OCI-LY7 (cell line): ENCODE data around the gene TTLL9. TPM values are rescaled to one million over a fixed set of nuclear protein-coding genes. Genes with fewer than 3 reads are reported as not detected.

Experiments
- BruUV-seq: library from RNA; stranded (reverse); fragments of 400-500 nt; replicated peaks from 2 replicates; lab custom pipeline; 2021; lab: Mats Ljungman, UMichigan
- CTCF ChIA-PET: fragments of 300-600 bp; sonication (Branson Sonifier 250); formaldehyde crosslinking; loops from one replicate; lab custom pipeline; 2022; ENCODE audit warnings: antibody characterized with exemption; ENCODE audit not compliant: unreplicated experiment; lab: Charles Lee
- POLR2A ChIA-PET: fragments of 300-600 bp; sonication (Branson Sonifier 250); formaldehyde crosslinking; loops from one replicate; lab custom pipeline; 2022; ENCODE audit warnings: antibody characterized with exemption; lab: Charles Lee
- DNase-seq: peaks from one replicate; pipeline ENCODE4 v3.0.0-alpha.2; 2015; ENCODE audit warnings: low spot score
- H2AFZ ChIP-seq: fragments of 200-600 bp; sonication (generic), shearing (Covaris generic); 2 replicates; pipeline ENCODE4 v1.6.1; 2014; ENCODE audit warnings: mild to moderate bottlenecking, antibody characterized with exemption, low read length, moderate library complexity
- H3K27ac ChIP-seq: fragments of 200-600 bp; sonication (generic); 2 replicates; pipeline ENCODE4 v1.5.1; 2014; ENCODE audit warnings: mixed run types, low read depth, mild to moderate bottlenecking, moderate library complexity, low read length, inconsistent platforms; ENCODE audit not compliant: poor library complexity, severe bottlenecking
- H3K36me3 ChIP-seq: fragments of 200-600 bp; sonication (generic); 2 replicates; pipeline ENCODE4 v1.6.1; 2014; ENCODE audit warnings: mild to moderate bottlenecking, antibody characterized with exemption, low read length, moderate library complexity, mixed read lengths; ENCODE audit not compliant: insufficient read depth
- H3K4me1 ChIP-seq: fragments of 200-600 bp; sonication (generic); 2 replicates; pipeline ENCODE4 v1.5.1; 2014; ENCODE audit warnings: mild to moderate bottlenecking, low read length; ENCODE audit not compliant: insufficient read depth, poor library complexity, severe bottlenecking
- H3K4me2 ChIP-seq: fragments of 200-600 bp; sonication (generic); 2 replicates; pipeline ENCODE4 v1.6.1; 2014; ENCODE audit warnings: mild to moderate bottlenecking, low read length
- H3K4me3 ChIP-seq: fragments of 200-600 bp; sonication (generic); 2 replicates; pipeline ENCODE4 v1.5.1; 2014; ENCODE audit warnings: mild to moderate bottlenecking, low read depth, low read length; ENCODE audit not compliant: poor library complexity, severe bottlenecking
- H3K79me2 ChIP-seq: fragments of 200-600 bp; sonication (generic); 2 replicates; pipeline ENCODE4 v1.6.1; 2016; ENCODE audit warnings: low read depth, mild to moderate bottlenecking, low read length, moderate library complexity, mixed read lengths; ENCODE audit not compliant: insufficient read depth
- H3K9me2 ChIP-seq: fragments of 200-600 bp; sonication (generic); 2 replicates; pipeline ENCODE4 v1.6.1; 2016; ENCODE audit warnings: mild to moderate bottlenecking, low read length, mixed read lengths; ENCODE audit not compliant: insufficient read depth
- H3K9me3 ChIP-seq: fragments of 200-600 bp; sonication (generic); 2 replicates; pipeline ENCODE4 v1.6.1; 2014; ENCODE audit warnings: mild to moderate bottlenecking, mixed run types, low read length, mixed read lengths
- H4K20me1 ChIP-seq: fragments of 200-600 bp; sonication (generic); 2 replicates; pipeline ENCODE4 v1.6.1; 2014; ENCODE audit warnings: mild to moderate bottlenecking, antibody characterized with exemption, low read length, moderate library complexity, mixed read lengths; ENCODE audit not compliant: insufficient read depth
- EZH2phosphoT487 ChIP-seq: fragments of 200-600 bp; sonication (generic); IDR thresholded peaks from 2 replicates; pipeline ENCODE4 v1.6.1; 2018; ENCODE audit warnings: low read depth, borderline replicate concordance, mild to moderate bottlenecking, mixed run types, antibody characterized with exemption, low read length, moderate library complexity, mixed read lengths
- intact Hi-C: fragments of 100-400 bp; cut with micrococcal nuclease; formaldehyde crosslinking; loops from one replicate; pipeline ENCODE4 v1.10.0; 2022; ENCODE audit not compliant: unreplicated experiment
- total RNA-seq, 2 experiments: library from RNA; depleted of rRNA in 1 of 2; stranded (reverse); fragments of >200 nt in 1 of 2; shearing (Covaris generic) in 1 of 2; gene quantifications; 2 replicates each; pipeline ENCODE4 v1.2.3, GENCODE V29; 2014 to 2022
- TF ChIP-seq, protein P1 (sequence below): fragments of 200-600 bp; sonication (generic); conservative IDR thresholded peaks from 2 replicates; pipeline ENCODE4 v1.5.1; 2014; ENCODE audit warnings: mild to moderate bottlenecking, antibody characterized with exemption, low read length, moderate library complexity, mixed read lengths

The TTLL9 gene
- total RNA-seq, 2 experiments from 2014 or later = not detected

GRCh38 chr20:31824125-31824485 lies 46.3 kb upstream of the TTLL9 start:
- no peaks in the 10 kb centered on the region for H3K79me2 ChIP-seq
- no peak overlapping the region for H3K27ac ChIP-seq
- no peaks in the 10 kb centered on the region for H3K36me3 ChIP-seq
- ChIA-PET CTCF (no interaction called here), POLR2A (no interaction called here)
- no TSS peak for BruUV-seq
- intact Hi-C loops = loop anchor here (10.0 kb wide), 1 partner anchor 631 kb away; no protein-coding TSS in a partner anchor
- H3K4me1 ChIP-seq = no peaks in the 10 kb centered on the region
- no peaks in the 10 kb centered on the region for H3K9me3 ChIP-seq
- no peak for DNase-seq
- TF ChIP-seq, protein P1, sequence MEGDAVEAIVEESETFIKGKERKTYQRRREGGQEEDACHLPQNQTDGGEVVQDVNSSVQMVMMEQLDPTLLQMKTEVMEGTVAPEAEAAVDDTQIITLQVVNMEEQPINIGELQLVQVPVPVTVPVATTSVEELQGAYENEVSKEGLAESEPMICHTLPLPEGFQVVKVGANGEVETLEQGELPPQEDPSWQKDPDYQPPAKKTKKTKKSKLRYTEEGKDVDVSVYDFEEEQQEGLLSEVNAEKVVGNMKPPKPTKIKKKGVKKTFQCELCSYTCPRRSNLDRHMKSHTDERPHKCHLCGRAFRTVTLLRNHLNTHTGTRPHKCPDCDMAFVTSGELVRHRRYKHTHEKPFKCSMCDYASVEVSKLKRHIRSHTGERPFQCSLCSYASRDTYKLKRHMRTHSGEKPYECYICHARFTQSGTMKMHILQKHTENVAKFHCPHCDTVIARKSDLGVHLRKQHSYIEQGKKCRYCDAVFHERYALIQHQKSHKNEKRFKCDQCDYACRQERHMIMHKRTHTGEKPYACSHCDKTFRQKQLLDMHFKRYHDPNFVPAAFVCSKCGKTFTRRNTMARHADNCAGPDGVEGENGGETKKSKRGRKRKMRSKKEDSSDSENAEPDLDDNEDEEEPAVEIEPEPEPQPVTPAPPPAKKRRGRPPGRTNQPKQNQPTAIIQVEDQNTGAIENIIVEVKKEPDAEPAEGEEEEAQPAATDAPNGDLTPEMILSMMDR = no peak
- TF ChIP-seq EZH2phosphoT487 = no peak
- no peaks in the 10 kb centered on the region for H3K9me2 ChIP-seq
- H2AFZ ChIP-seq = no peak overlapping the region
- no peak overlapping the region for H3K4me2 ChIP-seq
- no peaks in the 10 kb centered on the region for H4K20me1 ChIP-seq
- no peak overlapping the region for H3K4me3 ChIP-seq

DNA sequence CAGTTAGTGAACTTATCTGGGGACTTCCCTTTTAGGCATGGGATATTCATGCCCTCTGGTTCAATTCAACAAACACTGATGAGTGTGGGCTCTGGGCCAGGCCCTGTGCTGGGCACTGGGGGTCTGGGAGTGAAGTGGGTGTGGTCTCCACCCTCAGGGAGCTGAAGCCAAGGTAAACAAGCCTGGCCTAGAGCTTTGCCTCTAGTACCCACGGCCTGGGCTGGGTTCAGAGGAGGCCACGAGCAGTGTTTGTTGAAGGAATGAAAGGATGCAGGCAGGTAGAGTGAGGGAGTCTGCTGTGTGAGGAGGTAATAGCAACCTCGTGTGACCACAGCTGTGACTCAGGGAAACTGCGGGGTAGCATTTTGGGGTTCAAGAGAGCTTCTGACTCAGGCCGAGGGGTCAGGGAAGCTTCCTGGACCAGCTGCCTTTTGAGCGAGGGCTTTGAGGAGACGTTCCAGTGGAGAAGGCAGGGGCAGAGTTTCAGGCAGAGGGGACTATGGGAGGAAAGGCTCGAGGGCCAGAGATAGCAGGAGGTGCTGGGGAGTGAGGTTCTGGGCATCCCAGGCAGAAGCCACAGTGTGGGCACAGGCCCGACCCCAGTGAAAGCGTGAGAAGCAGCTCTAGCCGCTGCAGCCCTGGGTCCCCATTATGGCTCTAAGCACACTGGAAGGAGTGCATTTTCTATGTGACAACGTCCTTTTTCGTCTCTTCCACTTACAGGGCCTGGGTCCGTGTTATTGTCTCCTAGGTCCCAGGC lies 45.7 kb upstream of the TTLL9 start:
- no peak for DNase-seq
- TF ChIP-seq EZH2phosphoT487 = no peak
- TF ChIP-seq, protein P1 = no peak
- BruUV-seq = no TSS peak
- ChIA-PET POLR2A (no interaction called here), CTCF (no interaction called here)
- Histone ChIP-seq H3K4me1 (peaks cover 3% of the 10 kb centered on the region), H3K9me2 (no peaks in the 10 kb centered on the region), H3K36me3 (no peaks in the 10 kb centered on the region), H3K79me2 (no peaks in the 10 kb centered on the region), H3K4me3 (no peak overlapping the region), H2AFZ (no peak overlapping the region), H3K4me2 (no peak overlapping the region), H4K20me1 (no peaks in the 10 kb centered on the region), H3K27ac (no peak overlapping the region), H3K9me3 (no peaks in the 10 kb centered on the region)
- intact Hi-C loops = loop anchor here (10.0 kb wide), 1 partner anchor 630 kb away; no protein-coding TSS in a partner anchor

DNA sequence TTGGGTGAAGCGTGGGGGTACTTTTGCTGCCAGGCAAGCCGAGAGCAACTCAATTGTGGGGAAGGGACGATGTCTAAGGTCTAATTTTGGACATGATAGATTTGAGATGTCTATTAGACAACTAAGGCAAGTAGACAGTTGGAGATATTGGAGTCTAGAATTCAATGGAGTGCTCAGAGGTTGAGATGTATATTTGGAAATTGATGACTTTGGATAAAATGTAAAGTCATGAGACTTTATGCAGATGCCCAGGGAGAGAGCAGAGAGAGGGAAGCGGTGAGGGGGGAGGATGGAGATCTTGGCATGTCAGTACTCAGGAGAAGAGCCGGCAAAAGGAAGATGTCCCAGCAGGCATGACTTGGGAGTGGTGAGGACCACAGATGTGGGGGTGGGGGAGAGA lies 44.4 kb upstream of the TTLL9 start:
- no peaks in the 10 kb centered on the region for H3K79me2 ChIP-seq

More for the DNA sequence above, 44.4 kb upstream of the TTLL9 start:
- H3K36me3 ChIP-seq = no peaks in the 10 kb centered on the region
- H3K4me2 ChIP-seq = no peak overlapping the region
- ChIA-PET CTCF (no interaction called here), POLR2A (no interaction called here)
- H3K4me3 ChIP-seq = no peak overlapping the region
- no peak overlapping the region for H2AFZ ChIP-seq
- H4K20me1 ChIP-seq = no peaks in the 10 kb centered on the region
- no peak for TF ChIP-seq EZH2phosphoT487
- TF ChIP-seq, protein P1 = no peak
- H3K9me2 ChIP-seq = no peaks in the 10 kb centered on the region
- H3K9me3 ChIP-seq = no peaks in the 10 kb centered on the region
- intact Hi-C loops = loop anchor here (10.0 kb wide), 1 partner anchor 629 kb away; no protein-coding TSS in a partner anchor
- H3K27ac ChIP-seq = no peak overlapping the region
- DNase-seq = no peak
- BruUV-seq = no TSS peak
- peaks cover 8% of the 10 kb centered on the region for H3K4me1 ChIP-seq
